NT2/D1 (cell line): Measurements from ENCODE around the gene FMNL2.

Experiments used
- SUZ12 ChIP-seq: IDR thresholded peaks from 2 replicates; pipeline ENCODE4 v1.6.1; 2011; ENCODE audit not compliant: insufficient read length, insufficient read depth; ENCODE audit errors: extremely low read depth
- YY1 ChIP-seq: IDR thresholded peaks from 2 replicates; pipeline ENCODE4 v1.6.1; 2011; ENCODE audit not compliant: insufficient read length, insufficient read depth

- no peak for TF ChIP-seq YY1
- no peak for TF ChIP-seq SUZ12
Measured at GRCh38 chr2:152611458-152612231, 276.7 kb downstream of the FMNL2 start.
